CD4-positive, alpha-beta T cell treated with Interleukin-12 subunit alpha and Interleukin-12 subunit beta, for 1 hour (primary cell): ENCODE results near the gene BLACAT1.
"Not testable (repeated sequence)": the region's sequence is repeated elsewhere in the genome, so short reads cannot be mapped to it uniquely, and the experiment has no call there.

ENCODE experiments used
- DNase-seq: peaks from one replicate; pipeline ENCODE4 v3.0.0-alpha.2; 2020

Gene BLACAT1

GRCh38 chr1:205406252-205406651, 49.6 kb downstream of the BLACAT1 start:
- DNase-seq: not testable (repeated sequence)
